ENCODE data around the gene REX1BD.
"Not testable (repeated sequence)": the region's sequence is repeated elsewhere in the genome, so short reads cannot be mapped to it uniquely, and the experiment has no call there.

The REX1BD gene

GRCh38 chr19:18588611-18589379 is at the start of gene REX1BD:
REX1BD (plus strand) TSS chr19:18588798; CDS start chr19:18588802, 4 bp downstream.
- DNase-seq = peak; percentile 81

GRCh38 chr19:18539372-18539771 is 49.2 kb upstream of the REX1BD start:
- DNase-seq = no peak

- not testable (repeated sequence) for DNase-seq
These were observed 48.4 kb upstream of the REX1BD start for GRCh38 chr19:18540200-18540599.

GRCh38 chr19:18541258-18541991 is 47.2 kb upstream of the REX1BD start:
- DNase-seq = no peak

GRCh38 chr19:18541992-18542940 is 46.3 kb upstream of the REX1BD start:
- no peak for DNase-seq

- DNase-seq = peak; percentile 85
These were observed 45.4 kb upstream of the REX1BD start, which contains the start of gene FKBP8 for GRCh38 chr19:18542941-18543813. FKBP8 (minus strand) TSS chr19:18543573; CDS start chr19:18541970, 1,603 bp downstream.

GRCh38 chr19:18543814-18544475 is 44.7 kb upstream of the REX1BD start:
- DNase-seq = no peak

GRCh38 chr19:18551631-18552030 is 37.0 kb upstream of the REX1BD start:
- DNase-seq = no peak

- DNase-seq = peak; percentile 95
These were observed 31.0 kb upstream of the REX1BD start, which contains the start of gene KXD1 for GRCh38 chr19:18557411-18558201. KXD1 (plus strand) TSS chr19:18557870; CDS start chr19:18562057, 4,187 bp downstream.

- peak; percentile 1 for DNase-seq
These were observed 30.4 kb upstream of the REX1BD start for GRCh38 chr19:18558202-18558555.

- DNase-seq = no peak
These were observed 30.0 kb upstream of the REX1BD start for GRCh38 chr19:18558604-18559003.

GRCh38 chr19:18559685-18560084 is 28.9 kb upstream of the REX1BD start:
- DNase-seq = no peak

GRCh38 chr19:18562086-18562485 is 26.5 kb upstream of the REX1BD start:
- DNase-seq = no peak

- DNase-seq = no peak
These were observed 21.6 kb upstream of the REX1BD start for GRCh38 chr19:18566953-18567352.

- DNase-seq = no peak
These were observed 20.2 kb upstream of the REX1BD start for GRCh38 chr19:18568367-18568766.

- peak; percentile 96 for DNase-seq
These were observed 16.8 kb upstream of the REX1BD start, which contains the start of gene UBA52 for GRCh38 chr19:18571564-18572344. UBA52 (plus strand) TSS chr19:18571857; CDS start chr19:18573301, 1,444 bp downstream.

- DNase-seq = no peak
These were observed 13.8 kb upstream of the REX1BD start for GRCh38 chr19:18574691-18575291.

- no peak for DNase-seq
These were observed 12.2 kb upstream of the REX1BD start for GRCh38 chr19:18576383-18576782.

- no peak for DNase-seq
These were observed 11.2 kb upstream of the REX1BD start for GRCh38 chr19:18577365-18577914.

Measured in NCI-H1092 treated with DMSO at 0.1 percent for 48 hours (cell line).